CD14-positive monocyte (primary cell): ENCODE results near the gene RUNX2. TPM values are rescaled to one million over a fixed set of nuclear protein-coding genes. Genes with fewer than 3 reads are reported as not detected.

ENCODE experiments used
- DNase-seq, 3 donors: peaks; one replicate each; pipeline ENCODE4 v3.0.0-alpha.2; 2011 to 2022
- H2AFZ ChIP-seq: 2 replicates; pipeline ENCODE4 v1.6.0; 2012; ENCODE audit warnings: mild to moderate bottlenecking, low read depth, low read length, inconsistent platforms; ENCODE audit not compliant: insufficient read depth, poor library complexity, severe bottlenecking
- H3K27ac ChIP-seq, 2 donors: 1 replicate in 1 of 2; 2 replicates in 1 of 2; pipeline ENCODE4 v1.5.1; 2012 to 2013; ENCODE audit warnings: low read length in 2 of 2, control low read depth in 1 of 2, inconsistent platforms in 1 of 2, low read depth in 1 of 2, mild to moderate bottlenecking in 1 of 2
- H3K27me3 ChIP-seq, 2 donors: one replicate each; pipeline versions ENCODE4 v1.6.0 to v1.6.1; 2011 to 2013; ENCODE audit warnings: low read length in 2 of 2; ENCODE audit not compliant: control insufficient read depth in 2 of 2, insufficient read depth in 2 of 2
- H3K36me3 ChIP-seq, 2 donors: replicated peaks in 1 of 2; 1 replicate in 1 of 2; 2 replicates in 1 of 2; pipeline versions ENCODE4 v1.5.1 to v1.6.1; 2012 to 2013; ENCODE audit warnings: low read length in 2 of 2, control low read depth in 1 of 2, inconsistent platforms in 1 of 2, mild to moderate bottlenecking in 1 of 2; ENCODE audit not compliant: insufficient read depth in 2 of 2, control insufficient read depth in 1 of 2
- H3K4me1 ChIP-seq, 2 donors: 1 replicate in 1 of 2; 2 replicates in 1 of 2; pipeline versions ENCODE4 v1.5.1 to v1.6.1; 2012 to 2013; ENCODE audit warnings: low read length in 2 of 2, control low read depth in 1 of 2, inconsistent platforms in 1 of 2, mild to moderate bottlenecking in 1 of 2, moderate library complexity in 1 of 2; ENCODE audit not compliant: insufficient read depth in 2 of 2, control insufficient read depth in 1 of 2
- H3K4me2 ChIP-seq: replicated peaks from 2 replicates; pipeline ENCODE3; 2012; ENCODE audit warnings: low read length, moderate library complexity, mild to moderate bottlenecking; ENCODE audit not compliant: poor library complexity, severe bottlenecking; ENCODE audit errors: extremely low read depth
- H3K4me3 ChIP-seq, 3 experiments: fragments of 200-600 bp in 1 of 3; sonication (generic) in 1 of 3; replicated peaks in 1 of 3; 1 replicate in 2 of 3; 2 replicates in 1 of 3; pipeline ENCODE4 v1.5.1; 2011 to 2013; ENCODE audit warnings: low read length in 3 of 3, mild to moderate bottlenecking in 3 of 3, control low read depth in 2 of 3, low read depth in 2 of 3, inconsistent platforms in 1 of 3, moderate library complexity in 1 of 3
- H3K79me2 ChIP-seq: 2 replicates; pipeline ENCODE4 v1.6.0; 2012; ENCODE audit warnings: mild to moderate bottlenecking, control low read depth, inconsistent platforms, low read length, moderate library complexity; ENCODE audit not compliant: insufficient read depth
- H3K9ac ChIP-seq: 2 replicates; pipeline ENCODE4 v1.6.0; 2017; ENCODE audit warnings: low read length, mild to moderate bottlenecking; ENCODE audit not compliant: insufficient read depth, poor library complexity, severe bottlenecking
- H3K9me3 ChIP-seq, 2 donors: replicated peaks in 1 of 2; 1 replicate in 1 of 2; 2 replicates in 1 of 2; pipeline versions ENCODE4 v1.5.1 to v1.6.1; 2012 to 2013; ENCODE audit warnings: low read length in 2 of 2, control low read depth in 1 of 2; ENCODE audit not compliant: control insufficient read depth in 1 of 2, insufficient read depth in 1 of 2
- H4K20me1 ChIP-seq: 2 replicates; pipeline ENCODE4 v1.6.0; 2012; ENCODE audit warnings: mild to moderate bottlenecking, low read length, control low read depth, moderate library complexity; ENCODE audit not compliant: insufficient read depth
- H3K27ac Mint-ChIP-seq, 7 donors: one replicate each; pipeline ENCODE4 v1.8.0; 2020; ENCODE audit warnings: mild to moderate bottlenecking in 7 of 7, mixed read lengths in 7 of 7, moderate library complexity in 6 of 7, inconsistent platforms in 2 of 7
- H3K27me3 Mint-ChIP-seq, 3 donors: one replicate each; pipeline ENCODE4 v1.8.0; 2021 to 2022; ENCODE audit warnings: low read depth in 3 of 3, mild to moderate bottlenecking in 3 of 3, mixed read lengths in 3 of 3, moderate library complexity in 3 of 3, inconsistent platforms in 1 of 3
- H3K36me3 Mint-ChIP-seq, 2 donors: one replicate each; pipeline ENCODE4 v1.8.0; 2020; ENCODE audit warnings: mixed read lengths in 2 of 2, inconsistent platforms in 1 of 2, mild to moderate bottlenecking in 1 of 2
- H3K4me1 Mint-ChIP-seq: one replicate; pipeline ENCODE4 v1.8.0; 2020; ENCODE audit warnings: mild to moderate bottlenecking, mixed read lengths
- H3K4me3 Mint-ChIP-seq, 2 donors: one replicate each; pipeline ENCODE4 v1.8.0; 2020; ENCODE audit warnings: mild to moderate bottlenecking in 2 of 2, mixed read lengths in 2 of 2, moderate library complexity in 1 of 2
- H3K9me3 Mint-ChIP-seq, 7 donors: one replicate each; pipeline ENCODE4 v1.8.0; 2020 to 2022; ENCODE audit warnings: mixed read lengths in 7 of 7, mild to moderate bottlenecking in 6 of 7, moderate library complexity in 6 of 7, inconsistent platforms in 2 of 7
- CTCF ChIP-seq: fragments of 200-600 bp; IDR thresholded peaks from one replicate; pipeline ENCODE4 v1.8.0; 2022; ENCODE audit warnings: antibody characterized with exemption, mild to moderate bottlenecking
- WGBS: methylation state at CpG from one replicate; pipeline ENCODE4 v1.1.5; 2013; ENCODE audit warnings: missing lambda C conversion rate; ENCODE audit not compliant: insufficient coverage; 5-methylcytosine and 5-hydroxymethylcytosine counted together
- intact Hi-C, 2 donors: fragments of 100-400 bp; cut with micrococcal nuclease; formaldehyde crosslinking; loops; one replicate each; pipeline versions ENCODE4 v1.15.0 to v1.15.1; 2023
- polyA plus RNA-seq, 3 donors: library from polyadenylated mRNA; depleted of rRNA in 1 of 3; unstranded in 2 of 3; stranded (reverse) in 1 of 3; fragments of 300-500 nt in 2 of 3; fragments of >200 nt in 1 of 3; fragmentation: Illumina TruSeq in 2 of 3; gene quantifications; 1 replicate in 2 of 3; 2 replicates in 1 of 3; pipeline ENCODE4 v1.2.3, GENCODE V29; 2012 to 2021

Gene RUNX2
- polyA plus RNA-seq, 3 donors, result 1.3 to 5.0 (median 2.5) TPM

- no CpG with 5 or more reads among the region's 2 CpGs for WGBS
- no peak overlapping the region for H3K4me2 ChIP-seq
- Mint-ChIP-seq H3K27ac (peak overlapping the region; percentile 0 to 79 (median 55)), H3K27me3 (peaks cover 0 to under 1% (median 0%) of the 10 kb centered on the region in 3 donors), H3K4me3 (no peak overlapping the region), H3K9me3 (no peaks in the 10 kb centered on the region), H3K36me3 (peaks cover 21 to 38% of the 10 kb centered on the region in 2 donors), H3K4me1 (peaks cover 53% of the 10 kb centered on the region)
- H3K36me3 ChIP-seq, result peaks cover 3 to 5% of the 10 kb centered on the region in 2 donors
- intact Hi-C loops, result no loop called here
- no peak overlapping the region for H3K9ac ChIP-seq
- TF ChIP-seq CTCF, result no peak
- H3K27me3 ChIP-seq, result no peaks in the 10 kb centered on the region
- no peak overlapping the region for H2AFZ ChIP-seq
- H3K79me2 ChIP-seq, result peaks cover 66% of the 10 kb centered on the region
- H3K27ac ChIP-seq, result peak overlapping the region in 1 of 2 donors; percentile 10
- no peak for DNase-seq
- H4K20me1 ChIP-seq, result no peaks in the 10 kb centered on the region
- H3K4me1 ChIP-seq, result peaks cover 33 to 53% of the 10 kb centered on the region in 2 donors
- H3K4me3 ChIP-seq, result no peak overlapping the region
- H3K9me3 ChIP-seq, result no peaks in the 10 kb centered on the region
These were observed 119.6 kb downstream of the RUNX2 start for GRCh38 chr6:45447716-45448115.

- Histone ChIP-seq H3K27ac (peak overlapping the region in 1 of 2 donors; percentile 10), H4K20me1 (no peaks in the 10 kb centered on the region), H3K36me3 (peaks cover 3 to 5% of the 10 kb centered on the region in 2 donors), H3K27me3 (no peaks in the 10 kb centered on the region), H3K4me2 (no peak overlapping the region), H3K9me3 (no peaks in the 10 kb centered on the region), H3K4me1 (peaks cover 33 to 53% of the 10 kb centered on the region in 2 donors), H3K79me2 (peaks cover 64% of the 10 kb centered on the region), H2AFZ (no peak overlapping the region), H3K4me3 (no peak overlapping the region), H3K9ac (no peak overlapping the region)
- WGBS, result 94% methylated on average over 5 of the region's 8 CpGs
- Mint-ChIP-seq H3K4me3 (no peak overlapping the region), H3K27ac (peak overlapping the region in 3 of 7 donors; percentile 20 to 71 (median 58)), H3K4me1 (peaks cover 59% of the 10 kb centered on the region), H3K27me3 (no peaks in the 10 kb centered on the region), H3K9me3 (no peaks in the 10 kb centered on the region), H3K36me3 (peaks cover 16 to 36% of the 10 kb centered on the region in 2 donors)
- TF ChIP-seq CTCF, result no peak
- intact Hi-C loops, result no loop called here
- DNase-seq, result no peak
These were observed 120.6 kb downstream of the RUNX2 start for GRCh38 chr6:45448417-45449389.
